ENCODE data around the gene ZNF805.
A peak's percentile ranks its signal among the peaks of the same experiment; 100 is the strongest.

ZNF805 gene

GRCh38 chr19:57282011-57282643 lies 41.7 kb downstream of the ZNF805 start:
- no peak overlapping the region for H3K4me3 Mint-ChIP-seq
- peaks cover 32% of the 10 kb centered on the region for H3K36me3 Mint-ChIP-seq
- no peaks in the 10 kb centered on the region for H3K27me3 Mint-ChIP-seq
- peak overlapping the region; percentile 23 for H3K27ac Mint-ChIP-seq
- peaks cover 41% of the 10 kb centered on the region for H3K4me1 Mint-ChIP-seq
- H3K9me3 Mint-ChIP-seq = peaks cover 5% of the 10 kb centered on the region

GRCh38 chr19:57288373-57288772 lies 47.9 kb downstream of the ZNF805 start:
- Mint-ChIP-seq H3K4me1 (peaks cover 33% of the 10 kb centered on the region), H3K9me3 (peaks cover 20% of the 10 kb centered on the region), H3K4me3 (no peak overlapping the region), H3K27ac (no peak overlapping the region), H3K27me3 (no peaks in the 10 kb centered on the region), H3K36me3 (peaks cover 70% of the 10 kb centered on the region)

GRCh38 chr19:57290970-57291369 lies 50.5 kb downstream of the ZNF805 start:
- peaks cover 20% of the 10 kb centered on the region for H3K4me1 Mint-ChIP-seq
- peaks cover 84% of the 10 kb centered on the region for H3K36me3 Mint-ChIP-seq
- H3K27me3 Mint-ChIP-seq = no peaks in the 10 kb centered on the region
- H3K9me3 Mint-ChIP-seq = peaks cover 29% of the 10 kb centered on the region
- H3K4me3 Mint-ChIP-seq = no peak overlapping the region
- H3K27ac Mint-ChIP-seq = no peak overlapping the region

GRCh38 chr19:57292547-57292946 lies 52.1 kb downstream of the ZNF805 start:
- H3K27me3 Mint-ChIP-seq = no peaks in the 10 kb centered on the region
- H3K9me3 Mint-ChIP-seq = peaks cover 37% of the 10 kb centered on the region
- H3K27ac Mint-ChIP-seq = no peak overlapping the region
- no peak overlapping the region for H3K4me3 Mint-ChIP-seq
- peaks cover 84% of the 10 kb centered on the region for H3K36me3 Mint-ChIP-seq
- H3K4me1 Mint-ChIP-seq = peaks cover 22% of the 10 kb centered on the region

GRCh38 chr19:57293719-57294118 lies 53.3 kb downstream of the ZNF805 start:
- Mint-ChIP-seq H3K36me3 (peaks cover 82% of the 10 kb centered on the region), H3K4me1 (peaks cover 22% of the 10 kb centered on the region), H3K27me3 (no peaks in the 10 kb centered on the region), H3K27ac (no peak overlapping the region), H3K9me3 (peaks cover 44% of the 10 kb centered on the region), H3K4me3 (no peak overlapping the region)

GRCh38 chr19:57302020-57302465 lies 61.6 kb downstream of the ZNF805 start:
- no peaks in the 10 kb centered on the region for H3K27me3 Mint-ChIP-seq
- H3K4me3 Mint-ChIP-seq = no peak overlapping the region
- H3K27ac Mint-ChIP-seq = no peak overlapping the region
- peaks cover 18% of the 10 kb centered on the region for H3K9me3 Mint-ChIP-seq
- peaks cover 17% of the 10 kb centered on the region for H3K4me1 Mint-ChIP-seq
- peaks cover 55% of the 10 kb centered on the region for H3K36me3 Mint-ChIP-seq

GRCh38 chr19:57302727-57303401 lies 62.4 kb downstream of the ZNF805 start:
- Mint-ChIP-seq H3K36me3 (peaks cover 48% of the 10 kb centered on the region), H3K9me3 (peaks cover 14% of the 10 kb centered on the region)

More at GRCh38 chr19:57302727-57303401, 62.4 kb downstream of the ZNF805 start:
- Mint-ChIP-seq H3K4me1 (peaks cover 11% of the 10 kb centered on the region), H3K27ac (no peak overlapping the region), H3K27me3 (no peaks in the 10 kb centered on the region), H3K4me3 (no peak overlapping the region)
